Kidney tubule cell (primary cell): ENCODE data around the gene SLC27A2.

Source experiments
- DNase-seq: peaks from one replicate; pipeline ENCODE4 v3.0.0-alpha.2; 2018; ENCODE audit warnings: low spot score

Gene SLC27A2

DNA sequence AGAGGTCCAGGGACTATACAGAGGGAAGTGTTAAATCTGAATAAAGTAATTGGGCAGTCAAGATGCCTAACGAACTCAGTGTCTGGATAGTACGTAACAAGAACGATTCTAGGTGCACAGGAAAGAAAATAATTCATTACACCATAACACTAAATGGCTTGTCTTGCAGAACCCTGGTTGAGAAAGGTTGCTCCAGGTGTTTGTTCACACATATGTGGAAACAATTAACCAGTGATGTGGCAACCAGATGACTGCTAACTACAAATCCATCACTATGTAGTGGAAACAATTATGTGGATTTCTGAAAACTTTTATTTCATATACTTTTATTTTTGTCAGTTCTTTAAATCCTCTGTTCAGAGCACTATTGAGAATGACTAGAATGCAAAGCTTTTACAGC lies 93.9 kb downstream of the SLC27A2 start:
- no peak for DNase-seq

DNA sequence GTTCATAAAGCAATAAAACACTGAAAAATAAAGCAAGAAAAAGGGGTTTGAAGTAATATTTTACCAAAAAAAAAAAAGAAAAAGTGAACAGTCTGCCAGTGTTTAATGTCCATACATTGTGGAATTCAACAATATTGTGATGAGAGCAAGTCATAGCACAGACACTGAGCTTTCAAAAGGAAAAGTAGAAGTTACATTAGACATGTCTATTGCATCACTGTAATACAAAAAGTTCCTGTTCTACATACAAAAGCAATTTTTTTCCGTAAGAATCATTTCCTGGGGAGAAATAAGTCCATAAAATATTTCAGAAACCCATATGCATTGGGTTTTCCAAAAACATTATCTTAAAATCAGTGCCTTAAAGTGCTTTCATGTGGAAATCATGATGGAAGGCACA lies 95.4 kb downstream of the SLC27A2 start:
- DNase-seq = no peak

DNA sequence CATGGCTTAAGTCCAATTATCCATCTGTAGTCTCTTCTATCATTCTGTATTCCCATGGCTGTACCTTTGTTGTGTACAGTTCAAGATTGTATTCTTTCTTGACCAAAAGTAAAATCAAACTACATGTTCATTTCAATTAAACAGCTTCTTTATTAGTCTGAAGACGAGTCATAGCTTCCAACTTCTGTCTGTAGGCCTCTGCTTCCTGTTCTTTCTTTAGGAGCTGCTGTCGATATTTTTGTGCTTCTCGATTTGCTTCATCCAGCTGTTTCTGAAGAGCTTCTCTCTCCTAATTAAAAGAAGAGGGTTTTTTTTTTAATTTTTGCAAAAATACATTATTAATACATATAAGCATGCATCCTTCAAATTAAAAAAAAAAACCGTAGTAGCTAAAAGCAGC lies 96.5 kb downstream of the SLC27A2 start:
- DNase-seq = no peak

DNA sequence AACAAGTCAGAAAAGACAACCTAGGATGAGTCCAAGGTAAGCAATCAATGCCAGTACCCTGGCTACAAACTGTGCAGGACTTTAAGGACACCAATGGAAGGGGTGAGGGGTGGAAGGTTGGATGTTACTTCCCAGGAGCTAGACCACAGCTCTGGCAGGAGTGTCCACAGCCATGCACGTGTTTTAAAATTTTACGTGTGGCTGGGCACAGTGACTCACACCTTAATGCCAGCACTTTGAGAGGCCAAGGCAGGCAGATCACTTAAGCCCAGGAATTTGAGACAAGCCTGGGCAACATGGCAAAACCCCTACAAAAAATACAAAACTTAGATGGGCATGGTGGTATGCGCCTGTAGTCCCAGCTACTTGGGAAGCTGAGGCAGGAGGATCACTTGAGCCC lies 98.3 kb downstream of the SLC27A2 start:
- DNase-seq = peak; percentile 72

DNA sequence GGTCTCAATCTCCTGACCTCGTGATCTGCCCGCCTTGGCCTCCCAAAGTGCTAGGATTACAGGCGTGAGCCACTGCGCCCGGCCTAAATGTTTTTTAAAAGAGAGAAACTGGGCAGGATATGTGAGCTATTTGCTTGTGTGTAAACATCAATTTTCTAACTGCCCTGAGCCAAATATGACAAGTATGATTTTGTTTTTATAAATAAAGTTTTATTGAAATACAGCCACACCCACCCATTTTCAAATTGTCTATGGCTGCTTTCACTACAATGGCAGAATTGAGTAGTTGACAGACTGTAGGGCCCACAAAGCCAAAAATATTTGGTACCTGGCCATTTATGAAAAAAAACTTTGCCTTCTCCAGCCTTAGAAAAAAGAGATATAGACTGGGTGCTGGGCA lies 99.4 kb downstream of the SLC27A2 start:
- DNase-seq = no peak
